ENCODE results near the gene HDAC4.

Gene HDAC4

GRCh38 chr2:239193925-239194677 lies 206.7 kb downstream of the HDAC4 start:
- no peak for DNase-seq

GRCh38 chr2:239193401-239193811 lies 207.4 kb downstream of the HDAC4 start:
- DNase-seq, result no peak

- DNase-seq, result no peak
Observed at GRCh38 chr2:239192975-239193374, 207.8 kb downstream of the HDAC4 start.

GRCh38 chr2:239192456-239192855 lies 208.4 kb downstream of the HDAC4 start:
- DNase-seq, result no peak

GRCh38 chr2:239190921-239191885 lies 209.6 kb downstream of the HDAC4 start:
- no peak for DNase-seq

GRCh38 chr2:239190361-239190760 lies 210.5 kb downstream of the HDAC4 start:
- DNase-seq, result no peak

- DNase-seq, result no peak
Observed at GRCh38 chr2:239189711-239190131, 211.1 kb downstream of the HDAC4 start.

- DNase-seq, result no peak
Observed at GRCh38 chr2:239188536-239188935, 212.3 kb downstream of the HDAC4 start.

- no peak for DNase-seq
Observed at GRCh38 chr2:239187464-239188253, 213.2 kb downstream of the HDAC4 start.

GRCh38 chr2:239186516-239187357 lies 214.1 kb downstream of the HDAC4 start:
- no peak for DNase-seq

GRCh38 chr2:239184968-239185903 lies 215.6 kb downstream of the HDAC4 start:
- no peak for DNase-seq

GRCh38 chr2:239184179-239184578 lies 216.6 kb downstream of the HDAC4 start:
- no peak for DNase-seq

GRCh38 chr2:239182981-239183791 lies 217.6 kb downstream of the HDAC4 start:
- DNase-seq, result no peak

GRCh38 chr2:239181903-239182581 lies 218.8 kb downstream of the HDAC4 start:
- no peak for DNase-seq

- DNase-seq, result no peak
Observed at GRCh38 chr2:239181074-239181902, 219.5 kb downstream of the HDAC4 start.

GRCh38 chr2:239180526-239181073 lies 220.2 kb downstream of the HDAC4 start:
- DNase-seq, result no peak

GRCh38 chr2:239179851-239180371 lies 220.9 kb downstream of the HDAC4 start:
- DNase-seq, result no peak

GRCh38 chr2:239178954-239179353 lies 221.9 kb downstream of the HDAC4 start:
- DNase-seq, result no peak

All from cerebellar nuclear complex (tissue), 1 donor.